Heart right ventricle (tissue), 16 donors: ENCODE results near the gene B9D2. TPM values are rescaled to one million over a fixed set of nuclear protein-coding genes. Genes with fewer than 3 reads are reported as not detected.

Experiments used
- ATAC-seq, 8 donors: fragments of 200-7000 bp; cut with Tn5 transposase; one replicate each; pipeline ENCODE4 v1.9.1; 2020; ENCODE audit warnings: mild to moderate bottlenecking in 8 of 8, moderate library complexity in 8 of 8, moderate number of reproducible peaks in 1 of 8
- DNase-seq, 2 donors: peaks; one replicate each; pipeline ENCODE4 v3.0.0-alpha.2; 2020
- H3K27ac ChIP-seq, 10 donors: fragments of 200-600 bp; sonication (generic) in 2 of 10; one replicate each; pipeline versions ENCODE4 v1.5.0 to v1.8.0; 2020 to 2022; ENCODE audit warnings: mild to moderate bottlenecking in 3 of 10
- H3K27me3 ChIP-seq, 7 donors: fragments of 200-600 bp; one replicate each; pipeline ENCODE4 v1.8.0; 2021 to 2022; ENCODE audit warnings: mild to moderate bottlenecking in 2 of 7
- H3K36me3 ChIP-seq, 9 donors: fragments of 200-600 bp; sonication (generic) in 1 of 9; one replicate each; pipeline versions ENCODE4 v1.5.0 to v1.8.0; 2020 to 2022; ENCODE audit warnings: mild to moderate bottlenecking in 2 of 9
- H3K4me1 ChIP-seq, 9 donors: fragments of 200-600 bp; sonication (generic) in 1 of 9; one replicate each; pipeline versions ENCODE4 v1.5.0 to v1.8.0; 2020 to 2022; ENCODE audit warnings: mild to moderate bottlenecking in 4 of 9
- H3K4me3 ChIP-seq, 10 donors: fragments of 200-600 bp; sonication (generic) in 2 of 10; one replicate each; pipeline versions ENCODE4 v1.5.0 to v1.8.0; 2020 to 2022; ENCODE audit warnings: mild to moderate bottlenecking in 7 of 10, moderate library complexity in 2 of 10
- H3K9me3 ChIP-seq, 11 donors: fragments of 200-600 bp in 10 of 11; sonication (generic) in 2 of 11; one replicate each; pipeline versions ENCODE4 v1.5.0 to v1.8.0; 2013 to 2022; ENCODE audit warnings: mild to moderate bottlenecking in 2 of 11, control low read depth in 1 of 11, moderate library complexity in 1 of 11
- WGBS, 2 donors: extraction: QIAGEN DNeasy Blood & Tissue Kit; methylation state at CpG; one replicate each; pipeline ENCODE4 v1.1.7; 2013; ENCODE audit warnings: inconsistent platforms in 1 of 2; 5-methylcytosine and 5-hydroxymethylcytosine counted together
- intact Hi-C, 10 donors: fragments of 100-400 bp; cut with DNase I; formaldehyde crosslinking; loops; one replicate each; pipeline versions ENCODE4 v1.11.1 to v1.14.2; 2022
- polyA plus RNA-seq, 2 donors: library from polyadenylated mRNA; stranded (reverse); fragments of 200-250 nt; gene quantifications; one replicate each; pipeline ENCODE4 v1.2.3, GENCODE V29; 2013
- total RNA-seq, 10 donors: library from RNA; stranded (reverse); fragmentation: NEBNext Ultra II Directional in 3 of 10; extraction: Animal tissue kit (Norgen Biotek cat#: 25700) in 3 of 10; gene quantifications; one replicate each; pipeline versions ENCODE4 v1.2.1 to v1.2.4, GENCODE V29; 2021 to 2023
- TF ChIP-seq, protein P1 (sequence below), 9 donors: fragments of 200-600 bp; sonication (generic) in 2 of 9; IDR thresholded peaks; one replicate each; pipeline versions ENCODE4 v1.5.0 to v1.8.0; 2021 to 2022; ENCODE audit warnings: antibody characterized with exemption in 9 of 9, mild to moderate bottlenecking in 5 of 9, moderate library complexity in 1 of 9
- donor health status: Arrhythmogenic right ventricular cardiomyopathy.
- donor health status: ischemic (EF 13 %, LVEDD 7.1; RV severe dilation, severe dysfunction).
- donor health status: healthy with polysubstance abuse.
- donor health status: DM: no; HTN: yes; CAD: no.
- donor health status: DM: no; HTN: no; CAD: no.
- donor health status: ischemic (EF 25% LVEDD 6.9; RV normal size, moderate dysfunction).
- donor health status: ischemic (EF 25% LVEDD 5.7; RV mildly dilated, moderate dysfunction).
- donor health status: healthy.
- donor health status: DM: yes; HTN: yes; CAD: no.
- donor health status: Ischemic cardiomyopathy.
- donor health status: ischemic (EF 35%, LVEDD 5.7; RV mildly dilated, moderate dysfunction).
- donor health status: nonischemic (EF 11% LVEDD 7.7; RV severe dilation, severe dysfunction).
- donor health status: DM: yes; HTN: yes; CAD: no.
- donor health status: PGD.
- donor health status: ischemic (EF 29% LVEDD 5.4; RV normal size, mild dysfunction).
- donor health status: nonischemic (EF 23%, LVEDD 6.1; RV moderate dilation, normal function).

Gene B9D2
- total and polyA plus RNA-seq, 12 donors: 1.00 to 12.6 (median 2.5) TPM

DNA sequence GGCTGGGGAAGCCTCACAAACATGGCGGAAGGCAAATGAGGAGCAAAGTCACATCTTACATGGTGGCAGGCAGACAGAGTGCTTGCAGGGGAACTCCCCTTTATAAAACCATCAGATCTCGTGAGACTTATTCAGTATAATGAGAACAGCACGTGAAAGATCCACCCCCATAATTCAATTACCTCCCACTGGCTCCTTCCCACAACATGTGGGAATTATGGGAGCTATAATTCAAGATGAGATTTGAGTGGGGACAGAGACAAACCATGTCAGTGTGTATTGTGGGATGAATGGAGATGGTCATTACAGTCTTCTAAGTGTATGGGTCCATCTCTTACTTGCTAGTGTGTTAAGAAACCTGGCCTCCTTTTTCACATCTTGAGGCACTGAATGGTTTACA, 38.1 kb upstream of the B9D2 start:
- Histone ChIP-seq H3K27me3 (no peaks in the 10 kb centered on the region), H3K27ac (peak overlapping the region in 9 of 10 donors; percentile 14 to 80 (median 36)), H3K36me3 (peaks cover 0 to 27% (median 0%) of the 10 kb centered on the region in 9 donors), H3K4me1 (peaks cover 21 to 81% (median 55%) of the 10 kb centered on the region in 9 donors), H3K9me3 (no peaks in the 10 kb centered on the region), H3K4me3 (no peak overlapping the region)
- TF ChIP-seq, protein P1, sequence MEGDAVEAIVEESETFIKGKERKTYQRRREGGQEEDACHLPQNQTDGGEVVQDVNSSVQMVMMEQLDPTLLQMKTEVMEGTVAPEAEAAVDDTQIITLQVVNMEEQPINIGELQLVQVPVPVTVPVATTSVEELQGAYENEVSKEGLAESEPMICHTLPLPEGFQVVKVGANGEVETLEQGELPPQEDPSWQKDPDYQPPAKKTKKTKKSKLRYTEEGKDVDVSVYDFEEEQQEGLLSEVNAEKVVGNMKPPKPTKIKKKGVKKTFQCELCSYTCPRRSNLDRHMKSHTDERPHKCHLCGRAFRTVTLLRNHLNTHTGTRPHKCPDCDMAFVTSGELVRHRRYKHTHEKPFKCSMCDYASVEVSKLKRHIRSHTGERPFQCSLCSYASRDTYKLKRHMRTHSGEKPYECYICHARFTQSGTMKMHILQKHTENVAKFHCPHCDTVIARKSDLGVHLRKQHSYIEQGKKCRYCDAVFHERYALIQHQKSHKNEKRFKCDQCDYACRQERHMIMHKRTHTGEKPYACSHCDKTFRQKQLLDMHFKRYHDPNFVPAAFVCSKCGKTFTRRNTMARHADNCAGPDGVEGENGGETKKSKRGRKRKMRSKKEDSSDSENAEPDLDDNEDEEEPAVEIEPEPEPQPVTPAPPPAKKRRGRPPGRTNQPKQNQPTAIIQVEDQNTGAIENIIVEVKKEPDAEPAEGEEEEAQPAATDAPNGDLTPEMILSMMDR (IDR thresholded peaks at IDR 0.05): no peak
- intact Hi-C loops: no loop called here
- DNase-seq (no peak), ATAC-seq (no peak)
- WGBS, 2 donors: 72 to 74% methylated on average over 3 of the region's 3 CpGs

DNA sequence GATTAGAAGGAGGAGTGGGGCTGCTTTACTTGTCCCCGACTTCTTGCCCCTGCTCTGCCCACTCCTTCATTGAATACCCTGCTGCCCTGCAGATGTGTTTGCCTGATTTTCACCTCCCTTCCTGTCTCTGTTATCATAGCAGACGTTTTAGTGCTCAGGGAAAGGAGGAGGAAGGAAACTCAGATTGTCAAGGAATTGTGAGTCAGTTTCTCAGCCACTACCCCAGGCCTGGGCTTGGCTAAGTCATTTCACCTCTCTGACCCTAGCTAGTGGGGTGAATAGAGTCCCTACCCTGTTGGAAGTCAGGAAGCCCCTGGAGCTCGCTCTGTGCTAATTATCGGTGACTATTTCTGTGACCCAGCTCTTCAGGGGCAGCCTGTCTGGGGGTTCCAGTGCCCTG, 37.5 kb upstream of the B9D2 start:
- no peak for DNase-seq
- peak overlapping the region in 9 of 10 donors; percentile 14 to 80 (median 34) for H3K27ac ChIP-seq
- H3K36me3 ChIP-seq: peaks cover 0 to 27% (median 0%) of the 10 kb centered on the region in 9 donors
- ATAC-seq: no peak
- intact Hi-C loops: no loop called here
- WGBS, 2 donors: 51 to 60% methylated on average over 4 of the region's 4 CpGs
- TF ChIP-seq, protein P1 (IDR thresholded peaks at IDR 0.05): no peak
- H3K27me3 ChIP-seq: no peaks in the 10 kb centered on the region
- H3K4me1 ChIP-seq: peaks cover 24 to 81% (median 55%) of the 10 kb centered on the region in 9 donors
- H3K4me3 ChIP-seq: no peak overlapping the region
- no peaks in the 10 kb centered on the region for H3K9me3 ChIP-seq

DNA sequence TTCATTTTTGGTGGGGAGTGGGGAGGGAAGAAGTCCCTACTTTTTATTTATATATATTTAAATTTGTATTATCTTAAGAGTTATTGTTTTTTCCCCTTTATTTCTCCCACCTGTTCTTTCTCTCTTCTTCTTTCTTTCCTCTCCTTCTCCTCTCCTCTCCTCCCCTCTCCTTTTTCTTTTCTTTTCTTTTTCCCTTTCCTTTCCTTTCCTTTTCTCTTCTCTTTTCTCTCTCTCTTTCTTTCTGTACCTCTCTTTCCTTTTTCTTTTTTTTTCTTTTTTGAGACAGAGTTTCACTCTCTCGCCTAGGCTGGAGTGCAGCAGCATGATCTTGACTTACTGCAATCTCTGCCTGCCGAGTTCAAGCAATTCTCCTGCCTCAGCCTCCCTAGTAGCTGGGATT, 35.6 kb upstream of the B9D2 start:
- TF ChIP-seq, protein P1 (IDR thresholded peaks at IDR 0.05): no peak
- intact Hi-C loops: loop anchor here in 5 of 10 donors (5.0 kb wide), 3 partner anchors 33 to 43 kb away; partner anchors contain the start of genes DMAC2 (in 2 of the 5) and ERICH4 (in 1 of the 5)
- Histone ChIP-seq H3K4me3 (no peak overlapping the region), H3K27ac (no peak overlapping the region), H3K4me1 (peaks cover 16 to 71% (median 46%) of the 10 kb centered on the region in 9 donors), H3K36me3 (peaks cover 0 to 27% (median 0%) of the 10 kb centered on the region in 9 donors), H3K27me3 (no peaks in the 10 kb centered on the region), H3K9me3 (no peaks in the 10 kb centered on the region)
- 91 to 98% methylated on average over 2 of the region's 2 CpGs for WGBS, 2 donors
- DNase-seq: no peak
- no peak for ATAC-seq

DNA sequence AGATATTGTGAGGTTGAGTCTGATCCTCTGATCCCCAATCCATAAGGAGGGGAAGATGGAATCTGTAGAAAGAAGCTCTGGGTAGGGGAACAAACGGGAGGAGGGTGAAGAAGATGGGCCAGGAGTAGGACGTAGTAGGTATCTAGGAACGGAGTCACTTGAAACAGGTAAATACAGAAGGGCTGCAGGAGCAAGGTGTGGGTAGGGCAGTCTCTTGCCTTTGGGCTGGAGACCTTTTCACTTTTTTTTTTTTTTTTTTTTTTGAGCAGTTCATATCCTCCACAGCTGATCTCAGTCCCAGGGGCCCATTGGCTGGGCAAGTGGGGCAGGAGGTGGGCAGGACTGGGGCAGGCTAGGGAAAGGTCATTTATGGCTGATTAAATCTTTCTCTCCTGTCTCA, 35.1 kb upstream of the B9D2 start:
- peak overlapping the region in 6 of 10 donors; percentile 58 to 93 (median 85) for H3K4me3 ChIP-seq
- peak overlapping the region in 3 of 10 donors; percentile 79 to 93 (median 91) for H3K27ac ChIP-seq
- H3K4me1 ChIP-seq: peaks cover 16 to 68% (median 46%) of the 10 kb centered on the region in 9 donors
- intact Hi-C loops: loop anchor here in 5 of 10 donors (5.0 kb wide), 3 partner anchors 33 to 43 kb away; partner anchors contain the start of genes DMAC2 (in 2 of the 5) and ERICH4 (in 1 of the 5)
- peaks cover 0 to 27% (median 0%) of the 10 kb centered on the region in 9 donors for H3K36me3 ChIP-seq
- no peaks in the 10 kb centered on the region for H3K9me3 ChIP-seq
- TF ChIP-seq, protein P1 (IDR thresholded peaks at IDR 0.05): no peak
- DNase-seq (no peak), ATAC-seq (no peak)
- WGBS, 2 donors: 82 to 89% methylated on average over 3 of the region's 3 CpGs
- H3K27me3 ChIP-seq: no peaks in the 10 kb centered on the region
